Measurements from ENCODE around the gene SLC4A2.

Gene SLC4A2

DNA sequence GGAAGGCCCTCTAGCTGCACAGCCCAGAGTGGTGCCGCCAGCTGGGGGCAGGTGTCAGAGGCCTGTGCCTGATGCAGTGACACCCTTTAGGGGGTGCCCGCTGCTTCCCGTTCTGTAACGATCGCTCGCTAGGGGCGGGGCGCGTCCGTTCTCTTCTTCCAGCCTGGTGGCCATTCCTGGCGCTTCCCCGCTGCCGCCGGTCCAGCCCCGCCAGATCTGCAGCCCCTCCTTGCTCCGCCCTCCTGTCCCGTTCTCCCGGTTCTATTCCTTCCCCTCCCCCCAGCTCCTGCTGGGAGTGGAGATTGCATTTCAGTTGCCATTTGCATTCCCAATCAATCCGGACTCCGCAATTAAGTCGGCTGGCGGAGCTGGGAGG, 66.1 kb downstream of the SLC4A2 start:
- no peak for DNase-seq (ENCODE audit: low read depth in 1 of 2, low spot score in 1 of 2)

DNA sequence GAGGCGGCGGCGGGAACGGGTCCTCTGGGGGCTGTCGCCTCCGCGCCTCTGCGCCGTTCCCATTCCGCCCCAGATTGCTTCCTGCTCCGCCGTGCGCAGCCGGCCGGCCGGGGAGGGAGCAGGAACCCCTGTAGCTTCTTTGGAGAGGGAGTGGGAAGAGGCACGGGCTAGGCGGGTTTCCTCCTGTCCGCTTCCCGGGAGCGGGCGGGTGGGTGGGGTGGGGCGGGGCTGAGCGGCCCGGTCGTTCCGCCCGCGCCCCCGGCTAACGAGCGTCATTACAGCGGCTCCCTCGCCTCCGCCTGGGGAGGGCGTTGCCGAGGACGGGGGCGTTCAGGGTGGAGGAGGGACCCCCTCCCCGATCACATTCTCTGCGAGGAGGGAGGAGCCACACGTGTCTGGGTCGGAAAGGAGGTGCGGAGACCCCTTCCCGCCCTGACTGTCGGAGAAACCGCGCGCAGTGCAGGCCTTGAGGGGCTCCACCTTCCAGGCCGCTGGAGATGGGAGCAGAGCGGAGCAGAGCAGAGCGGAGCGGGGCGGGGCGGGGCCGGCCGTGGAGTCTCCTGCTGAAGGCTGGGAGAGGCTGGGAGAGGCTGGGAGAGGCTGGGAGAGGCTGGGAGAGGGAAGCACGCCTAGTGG, 66.6 kb downstream of the SLC4A2 start:
- DNase-seq (ENCODE audit: low read depth in 1 of 2, low spot score in 1 of 2): no peak

All from activated T-helper 1 cell treated with anti-CD3 and anti-CD28 coated beads, Interleukin-2, amount 50 U/mL, for 16 hours (primary cell).